HG03064 (cell line): ENCODE measurements around the gene CSNK2A2.
A peak's percentile ranks its signal among the peaks of the same experiment; 100 is the strongest.

Experiments
- ATAC-seq: cut with Tn5 transposase; IDR thresholded peaks from one replicate; pipeline ENCODE4 v1.9.1; 2021; ENCODE audit warnings: low read depth; ENCODE audit not compliant: unreplicated experiment

The CSNK2A2 gene

GRCh38 chr16:58198022-58198683 is at the start of gene CSNK2A2:
TSS of gene CSNK2A2 (minus strand) at chr16:58198106. CDS start at chr16:58197736, 370 bp downstream.
- ATAC-seq: peak; percentile 70

- ATAC-seq: peak; percentile 98
Observed at GRCh38 chr16:58243528-58244004, 45.7 kb upstream of the CSNK2A2 start.

- no peak for ATAC-seq
Observed at GRCh38 chr16:58236831-58237230, 38.9 kb upstream of the CSNK2A2 start.

GRCh38 chr16:58236231-58236690 is 38.4 kb upstream of the CSNK2A2 start:
- peak; percentile 88 for ATAC-seq

- ATAC-seq: no peak
Observed at GRCh38 chr16:58235663-58236062, 37.8 kb upstream of the CSNK2A2 start.

- no peak for ATAC-seq
Observed at GRCh38 chr16:58234831-58235595, 37.1 kb upstream of the CSNK2A2 start.

GRCh38 chr16:58230259-58230658 is 32.4 kb upstream of the CSNK2A2 start:
- ATAC-seq: no peak

- ATAC-seq: no peak
Observed at GRCh38 chr16:58226790-58227189, 28.9 kb upstream of the CSNK2A2 start.

GRCh38 chr16:58225965-58226602 is 28.2 kb upstream of the CSNK2A2 start:
- ATAC-seq: no peak

GRCh38 chr16:58222532-58223316 is 24.8 kb upstream of the CSNK2A2 start:
- no peak for ATAC-seq

- ATAC-seq: no peak
Observed at GRCh38 chr16:58219432-58219831, 21.5 kb upstream of the CSNK2A2 start.

GRCh38 chr16:58218786-58219185 is 20.9 kb upstream of the CSNK2A2 start:
- no peak for ATAC-seq

- no peak for ATAC-seq
Observed at GRCh38 chr16:58217311-58217925, 19.5 kb upstream of the CSNK2A2 start.

GRCh38 chr16:58212824-58213655 is 15.1 kb upstream of the CSNK2A2 start:
- no peak for ATAC-seq

GRCh38 chr16:58211846-58212245 is 13.9 kb upstream of the CSNK2A2 start:
- ATAC-seq: no peak

- no peak for ATAC-seq
Observed at GRCh38 chr16:58211245-58211644, 13.3 kb upstream of the CSNK2A2 start.

GRCh38 chr16:58205276-58206036 is 7.5 kb upstream of the CSNK2A2 start:
- no peak for ATAC-seq

GRCh38 chr16:58201163-58201562 is 3.3 kb upstream of the CSNK2A2 start:
- no peak for ATAC-seq
